GM12892 (cell line): ENCODE measurements around the gene PRKAB1.

Experiments
- POLR2A ChIP-seq: IDR thresholded peaks from 2 replicates; pipeline ENCODE4 v1.6.1; 2011; ENCODE audit warnings: low read depth, low read length, control low read depth
- POLR2AphosphoS5 ChIP-seq: IDR thresholded peaks from 2 replicates; pipeline ENCODE4 v1.6.1; 2011; ENCODE audit warnings: low read depth, low read length, control low read depth

- no peak for TF ChIP-seq POLR2A
- TF ChIP-seq POLR2AphosphoS5: no peak
Observed at GRCh38 chr12:119729871-119730270, 61.9 kb downstream of the PRKAB1 start.
